HG02623 (cell line): ENCODE data around the gene MDGA2.

Source experiments
- ATAC-seq: cut with Tn5 transposase; IDR thresholded peaks from one replicate; pipeline ENCODE4 v1.9.1; 2021; ENCODE audit warnings: moderate library complexity; ENCODE audit not compliant: unreplicated experiment

MDGA2 gene

GRCh38 chr14:47507861-47508260 is 167.5 kb downstream of the MDGA2 start:
- ATAC-seq: no peak

GRCh38 chr14:47500369-47500768 is 175.0 kb downstream of the MDGA2 start:
- no peak for ATAC-seq

DNA sequence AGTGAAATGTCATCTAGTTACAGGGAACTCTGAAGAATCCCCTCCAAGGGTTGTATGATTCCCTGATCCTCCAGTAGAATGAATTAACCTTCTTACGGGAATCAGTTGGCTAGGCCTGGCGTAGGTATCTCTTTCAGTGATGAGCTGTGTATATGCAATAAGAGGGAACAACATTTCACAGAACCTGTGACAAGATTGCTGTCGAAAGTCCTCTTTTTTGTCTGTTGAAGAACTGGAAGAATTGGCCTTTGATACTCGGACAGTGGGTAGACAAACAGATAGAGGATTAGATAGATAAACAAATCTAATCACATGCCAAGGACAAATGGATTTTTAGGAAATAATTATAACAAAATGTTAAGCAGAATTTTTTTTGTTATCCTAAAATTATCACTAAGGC is 184.6 kb downstream of the MDGA2 start:
- no peak for ATAC-seq

- no peak for ATAC-seq
These were observed 185.1 kb downstream of the MDGA2 start for GRCh38 chr14:47490353-47490752.

GRCh38 chr14:47485421-47485820 is 190.0 kb downstream of the MDGA2 start:
- no peak for ATAC-seq

- no peak for ATAC-seq
These were observed 192.0 kb downstream of the MDGA2 start for GRCh38 chr14:47483449-47483848.

- ATAC-seq: no peak
These were observed 204.3 kb downstream of the MDGA2 start for GRCh38 chr14:47471075-47471474.

- no peak for ATAC-seq
These were observed 208.5 kb downstream of the MDGA2 start for GRCh38 chr14:47466916-47467315.

DNA sequence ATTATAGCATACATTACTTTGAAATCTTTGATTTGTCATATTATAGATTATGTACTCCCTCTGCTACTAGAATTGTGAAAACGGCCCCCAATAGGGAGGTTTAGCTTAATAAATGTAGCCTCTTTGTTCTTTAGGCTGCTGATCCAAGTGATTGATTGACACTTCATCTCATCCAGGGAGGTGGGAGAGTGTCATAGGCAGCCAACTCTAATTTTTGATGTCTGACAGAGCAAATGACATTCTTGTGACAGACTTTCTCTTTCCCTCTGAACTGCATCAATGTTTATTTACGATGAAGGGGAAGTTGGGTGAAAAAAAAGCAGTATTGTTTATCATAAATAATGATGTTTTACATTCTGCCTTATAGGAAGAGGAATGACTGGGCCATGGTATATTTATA is 221.4 kb downstream of the MDGA2 start:
- ATAC-seq: no peak

- ATAC-seq: no peak
These were observed 228.3 kb downstream of the MDGA2 start for GRCh38 chr14:47447076-47447475.

DNA sequence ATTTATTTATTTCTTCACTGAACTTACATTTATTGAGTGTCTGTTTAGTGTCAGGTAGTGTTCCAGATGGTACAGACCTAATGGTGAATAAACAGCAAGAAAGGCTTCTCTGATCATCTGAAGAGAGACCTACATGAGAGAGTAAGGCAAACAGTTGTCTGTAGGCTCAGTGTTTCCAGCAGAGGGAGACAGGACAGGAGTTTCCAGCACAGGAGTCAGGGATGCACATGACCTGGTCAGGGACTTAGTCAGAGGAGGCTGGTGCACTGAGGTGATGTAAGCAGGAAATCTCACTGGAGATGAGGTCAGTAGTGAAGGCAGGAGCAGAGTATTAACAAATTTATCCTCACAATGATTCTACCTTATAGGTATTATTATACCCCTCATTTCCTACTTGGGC is 233.2 kb downstream of the MDGA2 start:
- no peak for ATAC-seq

GRCh38 chr14:47439953-47440352 is 235.5 kb downstream of the MDGA2 start:
- no peak for ATAC-seq

GRCh38 chr14:47438650-47439140 is 236.7 kb downstream of the MDGA2 start:
- ATAC-seq: no peak

GRCh38 chr14:47435331-47435965 is 240.0 kb downstream of the MDGA2 start:
- ATAC-seq: no peak

GRCh38 chr14:47427629-47428028 is 247.8 kb downstream of the MDGA2 start:
- ATAC-seq: no peak

GRCh38 chr14:47425302-47425701 is 250.1 kb downstream of the MDGA2 start:
- no peak for ATAC-seq

DNA sequence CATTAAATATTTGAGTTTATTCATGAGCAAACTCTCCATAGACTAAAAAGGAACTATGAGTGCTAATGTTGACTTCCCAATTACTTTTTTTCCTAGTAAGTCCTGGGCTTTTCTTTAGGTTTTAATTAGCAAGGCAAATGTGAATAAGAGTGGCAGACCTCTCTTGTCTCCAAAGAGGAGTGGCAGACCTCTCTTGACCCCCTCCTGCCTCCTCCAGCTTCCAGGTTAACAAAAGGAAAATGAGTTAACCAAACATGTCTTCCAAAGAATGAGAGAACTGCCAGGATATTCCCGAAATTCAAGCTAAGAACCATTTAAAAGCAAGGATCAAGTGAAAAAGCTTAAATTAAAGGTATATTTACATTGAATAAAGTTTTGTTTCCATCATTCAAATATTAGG is 253.2 kb downstream of the MDGA2 start:
- ATAC-seq: no peak

DNA sequence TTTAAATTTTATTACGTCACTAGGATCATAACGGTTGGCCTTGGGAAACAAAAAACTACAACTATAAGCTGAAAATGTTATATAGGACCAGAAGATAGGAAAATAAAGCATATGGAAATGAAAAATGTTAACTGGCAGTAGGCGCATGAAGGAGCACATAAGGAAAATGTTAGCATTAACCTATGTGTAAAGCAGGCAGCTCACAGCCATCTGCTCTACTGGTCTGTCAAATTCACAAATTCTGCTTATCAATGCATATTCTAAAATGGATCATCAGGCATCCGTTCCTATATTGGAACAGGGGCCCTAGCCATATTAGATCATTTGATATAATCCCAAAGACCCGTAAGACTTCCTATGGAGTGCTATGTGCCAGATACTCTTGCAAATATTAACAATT is 263.9 kb downstream of the MDGA2 start:
- no peak for ATAC-seq

DNA sequence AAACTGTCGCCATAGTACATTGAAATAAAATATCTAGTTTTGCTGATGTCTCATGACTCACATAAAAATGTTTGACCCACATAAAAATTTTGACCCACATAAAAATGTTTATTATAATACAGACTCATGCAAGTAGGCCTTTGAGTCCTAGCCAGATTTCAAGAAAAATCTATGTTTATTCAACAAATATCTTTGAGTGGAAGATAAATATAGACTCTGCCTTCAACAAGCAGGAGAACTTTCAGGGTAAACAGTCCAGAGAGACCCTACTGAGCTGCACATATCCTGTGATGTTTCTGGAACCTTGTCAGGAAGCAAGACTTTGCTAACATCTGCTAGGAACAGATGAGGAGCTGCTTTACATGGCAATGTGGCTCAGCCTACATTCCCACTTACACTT is 283.1 kb downstream of the MDGA2 start:
- ATAC-seq: no peak

GRCh38 chr14:47390831-47391504 is 284.4 kb downstream of the MDGA2 start:
- ATAC-seq: no peak

- ATAC-seq: no peak
These were observed 285.9 kb downstream of the MDGA2 start for GRCh38 chr14:47389535-47389934.

DNA sequence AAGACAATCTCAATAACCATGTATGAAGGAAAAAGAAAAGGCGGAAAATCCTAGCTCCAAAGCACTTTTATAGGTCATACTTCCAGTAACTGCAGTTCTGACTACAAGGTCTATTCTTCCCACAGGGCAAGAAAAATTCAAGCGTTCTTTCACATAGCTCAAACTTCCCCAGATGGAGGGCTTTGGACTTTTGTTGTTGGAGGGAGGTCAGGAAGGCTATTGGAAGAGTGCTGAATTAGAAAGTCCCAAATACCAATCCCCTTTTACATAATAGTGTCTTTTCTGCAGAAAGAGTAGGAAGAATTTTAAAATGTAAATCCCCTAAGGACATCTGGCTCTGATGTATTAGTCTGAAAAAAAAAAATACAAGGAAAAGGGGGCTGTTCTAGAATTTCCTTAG is 309.4 kb downstream of the MDGA2 start:
- no peak for ATAC-seq

DNA sequence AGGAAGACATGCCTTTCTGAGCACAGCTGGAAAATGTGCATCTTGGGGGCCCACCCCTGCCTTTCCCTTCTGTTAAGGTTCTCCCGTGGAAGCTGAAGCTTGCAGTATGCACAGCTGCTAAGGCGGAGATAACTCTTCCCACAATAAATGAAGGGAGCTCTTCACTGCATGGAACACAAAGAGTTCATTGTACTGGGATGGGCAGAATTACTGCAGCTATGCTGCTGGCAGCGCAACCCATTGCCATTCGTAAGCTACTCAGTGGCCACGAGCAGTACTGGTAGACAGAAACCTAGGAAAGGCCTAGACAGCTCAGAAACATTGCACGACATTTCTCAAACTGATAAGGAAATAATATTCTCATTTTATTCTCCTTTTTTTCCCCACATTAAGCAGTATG is 310.2 kb downstream of the MDGA2 start:
- ATAC-seq: no peak
